ENCODE measurements around the gene VTN.

VTN gene

DNA sequence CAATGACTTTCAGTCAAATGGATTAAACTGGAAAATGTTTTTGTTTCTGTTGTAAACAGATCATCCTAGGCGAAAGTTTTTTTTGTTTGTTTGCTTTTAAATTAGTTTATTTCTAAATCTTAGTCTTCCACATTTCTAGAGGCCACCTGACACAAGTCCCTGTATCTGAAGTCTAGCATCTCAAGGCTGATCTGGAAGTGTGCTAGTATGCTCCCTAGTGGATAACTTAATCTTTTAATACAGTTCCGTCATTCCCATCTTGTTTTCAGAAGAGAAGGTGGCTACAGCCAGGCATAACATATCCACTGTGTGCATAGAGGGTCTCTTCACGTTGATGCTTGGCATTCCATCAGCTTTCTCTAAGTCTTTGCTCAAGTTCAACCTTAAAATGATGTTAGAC is 42.4 kb downstream of the VTN start:
- no peak overlapping the region for H3K4me3 ChIP-seq (replicated peaks in 1 of 2; ENCODE audit: low read depth in 2 of 2, low read length in 2 of 2)
- TF ChIP-seq, protein P1, sequence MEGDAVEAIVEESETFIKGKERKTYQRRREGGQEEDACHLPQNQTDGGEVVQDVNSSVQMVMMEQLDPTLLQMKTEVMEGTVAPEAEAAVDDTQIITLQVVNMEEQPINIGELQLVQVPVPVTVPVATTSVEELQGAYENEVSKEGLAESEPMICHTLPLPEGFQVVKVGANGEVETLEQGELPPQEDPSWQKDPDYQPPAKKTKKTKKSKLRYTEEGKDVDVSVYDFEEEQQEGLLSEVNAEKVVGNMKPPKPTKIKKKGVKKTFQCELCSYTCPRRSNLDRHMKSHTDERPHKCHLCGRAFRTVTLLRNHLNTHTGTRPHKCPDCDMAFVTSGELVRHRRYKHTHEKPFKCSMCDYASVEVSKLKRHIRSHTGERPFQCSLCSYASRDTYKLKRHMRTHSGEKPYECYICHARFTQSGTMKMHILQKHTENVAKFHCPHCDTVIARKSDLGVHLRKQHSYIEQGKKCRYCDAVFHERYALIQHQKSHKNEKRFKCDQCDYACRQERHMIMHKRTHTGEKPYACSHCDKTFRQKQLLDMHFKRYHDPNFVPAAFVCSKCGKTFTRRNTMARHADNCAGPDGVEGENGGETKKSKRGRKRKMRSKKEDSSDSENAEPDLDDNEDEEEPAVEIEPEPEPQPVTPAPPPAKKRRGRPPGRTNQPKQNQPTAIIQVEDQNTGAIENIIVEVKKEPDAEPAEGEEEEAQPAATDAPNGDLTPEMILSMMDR (IDR thresholded peaks at IDR 0.05; ENCODE audit: low read depth, low read length) = no peak
- DNase-seq (ENCODE audit: low read depth in 2 of 2) = peak in 1 of 2 donors; percentile 22

DNA sequence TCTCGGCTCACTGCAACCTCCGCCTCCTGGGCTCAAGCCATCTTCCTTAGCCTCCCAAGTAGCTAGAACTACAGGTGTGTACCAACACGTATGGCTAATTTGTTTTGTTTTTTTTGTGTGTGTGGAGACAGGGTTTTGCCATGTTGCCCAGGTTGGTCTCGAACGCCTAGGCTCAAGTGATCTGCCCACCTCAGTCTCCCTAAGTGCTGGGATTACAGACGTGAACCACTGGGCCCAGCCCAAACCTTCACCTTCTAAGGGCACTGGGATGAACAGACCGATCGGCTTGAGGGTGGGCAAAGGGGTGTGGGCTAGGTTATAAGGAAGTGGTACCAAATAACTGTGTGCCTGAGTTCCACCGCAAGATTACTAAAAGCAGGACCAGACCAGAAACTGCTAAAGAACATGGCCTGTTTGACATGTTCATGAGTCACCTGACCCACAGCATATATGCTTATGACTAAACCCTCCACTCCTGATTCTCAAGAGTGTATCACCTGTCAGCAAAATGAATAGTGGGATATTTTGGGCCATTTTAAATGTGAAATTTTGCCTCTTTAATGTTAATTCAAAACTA is 43.0 kb downstream of the VTN start:
- no peak overlapping the region for H3K4me3 ChIP-seq (replicated peaks in 1 of 2; ENCODE audit: low read depth in 2 of 2, low read length in 2 of 2)
- no peak for DNase-seq (ENCODE audit: low read depth in 2 of 2)
- TF ChIP-seq, protein P1 (IDR thresholded peaks at IDR 0.05; ENCODE audit: low read depth, low read length) = no peak

DNA sequence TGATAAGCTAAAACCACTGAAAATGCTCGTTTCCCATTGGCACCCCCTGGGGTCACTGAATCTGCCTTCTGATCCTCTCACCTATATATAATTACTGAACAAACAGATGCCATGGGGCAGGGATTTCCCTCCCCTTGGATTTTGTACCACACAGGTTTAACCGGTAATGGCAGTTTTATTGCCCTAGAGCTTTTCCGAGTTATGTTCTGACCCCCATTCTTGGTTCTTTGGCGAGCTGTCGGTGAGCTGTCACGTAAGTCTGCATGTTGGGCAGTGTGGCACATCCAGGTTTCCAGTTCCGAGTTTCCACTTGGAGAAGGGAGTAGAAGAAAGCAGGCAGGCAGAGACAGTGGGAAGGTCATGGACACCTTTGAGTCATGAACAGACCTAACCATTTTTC is 44.0 kb downstream of the VTN start:
- TF ChIP-seq, protein P1 (IDR thresholded peaks at IDR 0.05; ENCODE audit: low read depth, low read length) = no peak
- no peak for DNase-seq (ENCODE audit: low read depth in 2 of 2)
- H3K4me3 ChIP-seq (replicated peaks in 1 of 2; ENCODE audit: low read depth in 2 of 2, low read length in 2 of 2) = no peak overlapping the region

DNA sequence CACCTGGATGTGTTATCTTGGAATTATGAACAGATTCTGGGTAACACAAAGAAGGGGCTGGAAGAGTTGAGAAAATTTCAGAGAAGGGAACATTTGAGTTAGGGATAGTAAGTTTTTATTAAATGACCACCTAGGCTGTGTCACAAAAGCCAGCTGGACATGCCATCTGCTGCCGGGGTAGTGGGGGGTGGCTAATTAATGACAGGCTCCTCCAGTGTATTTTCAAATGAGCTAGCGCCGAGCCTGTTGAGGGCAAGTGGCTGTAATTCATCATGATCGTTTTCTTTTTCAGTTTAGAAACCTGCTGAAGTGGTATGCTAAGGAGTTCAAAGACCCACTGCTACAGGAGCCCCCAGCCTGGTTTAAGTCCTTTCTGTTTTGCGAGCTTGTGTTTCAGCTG is 44.9 kb downstream of the VTN start:
- no peak overlapping the region for H3K4me3 ChIP-seq (replicated peaks in 1 of 2; ENCODE audit: low read depth in 2 of 2, low read length in 2 of 2)
- TF ChIP-seq, protein P1 (IDR thresholded peaks at IDR 0.05; ENCODE audit: low read depth, low read length) = no peak
- no peak for DNase-seq (ENCODE audit: low read depth in 2 of 2)

DNA sequence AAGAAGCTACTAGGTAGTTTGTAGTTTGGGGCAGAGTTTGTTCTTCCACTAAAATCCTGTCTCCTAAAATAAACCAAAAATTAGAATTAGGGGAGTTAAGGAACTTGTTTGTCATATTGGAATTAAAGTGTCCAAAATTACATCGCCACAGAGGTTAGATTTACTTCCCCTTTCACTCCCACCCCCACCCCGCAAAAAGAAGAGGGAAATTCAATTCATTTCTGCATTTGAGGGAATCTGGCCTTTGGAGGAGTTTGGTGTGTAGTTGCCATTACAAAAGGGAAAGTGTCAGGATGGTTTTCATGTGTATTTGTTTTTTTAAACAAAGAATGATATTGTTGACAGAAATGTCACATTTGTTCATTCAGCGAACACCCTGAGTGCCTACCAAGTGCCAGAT is 45.3 kb downstream of the VTN start:
- TF ChIP-seq, protein P1 (IDR thresholded peaks at IDR 0.05; ENCODE audit: low read depth, low read length) = no peak
- DNase-seq (ENCODE audit: low read depth in 2 of 2) = no peak
- H3K4me3 ChIP-seq (replicated peaks in 1 of 2; ENCODE audit: low read depth in 2 of 2, low read length in 2 of 2) = no peak overlapping the region

DNA sequence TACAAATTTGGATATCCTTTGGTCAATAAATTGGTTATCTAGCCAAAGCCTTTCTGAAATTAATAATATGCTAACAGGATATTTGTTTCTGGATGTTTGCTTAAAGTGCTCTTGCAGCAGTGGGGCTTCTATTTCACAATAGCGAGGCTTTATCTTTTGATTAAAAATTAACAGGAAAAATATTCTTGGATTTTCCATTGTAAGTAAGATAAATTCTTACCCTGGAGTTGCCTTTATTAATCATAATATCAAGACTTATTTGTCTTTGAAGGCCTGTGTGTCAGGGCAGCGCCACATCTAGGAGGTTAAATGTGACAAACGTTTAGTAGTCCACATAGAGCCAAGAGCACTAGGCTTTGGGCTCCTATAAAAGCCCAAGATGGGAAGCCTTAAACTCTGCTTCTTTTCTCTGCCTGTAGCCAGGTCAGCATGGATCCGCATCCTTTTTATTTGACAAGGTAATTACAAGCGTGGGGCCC is 45.8 kb downstream of the VTN start:
- no peak overlapping the region for H3K4me3 ChIP-seq (replicated peaks in 1 of 2; ENCODE audit: low read depth in 2 of 2, low read length in 2 of 2)
- no peak for DNase-seq (ENCODE audit: low read depth in 2 of 2)
- TF ChIP-seq, protein P1 (IDR thresholded peaks at IDR 0.05; ENCODE audit: low read depth, low read length) = no peak

Data from cardiac fibroblast (primary cell).